Thoracic aorta (tissue), 2 donors: ENCODE data around the gene HHIPL1. TPM values are rescaled to one million over a fixed set of nuclear protein-coding genes. Genes with fewer than 3 reads are reported as not detected.

ENCODE experiments used
- ATAC-seq: fragments of 150-250 bp; one replicate; pipeline ENCODE4 v1.8.0; 2017; ENCODE audit warnings: low read depth; ENCODE audit not compliant: insufficient number of reproducible peaks, low FRiP score
- DNase-seq: peaks from one replicate; pipeline ENCODE4 v3.0.0-alpha.2; 2020; ENCODE audit warnings: low spot score
- H3K27ac ChIP-seq, 2 donors: fragments of 200-600 bp; sonication (generic); 1 replicate in 1 of 2; 2 replicates in 1 of 2; pipeline ENCODE4 v1.5.1; 2016; ENCODE audit warnings: mild to moderate bottlenecking in 2 of 2, moderate library complexity in 2 of 2
- H3K27me3 ChIP-seq: fragments of 200-600 bp; sonication (generic); replicated peaks from 2 replicates; pipeline ENCODE4 v1.6.0; 2016; ENCODE audit warnings: mild to moderate bottlenecking; ENCODE audit not compliant: insufficient read depth
- H3K36me3 ChIP-seq: fragments of 200-600 bp; sonication (generic); one replicate; pipeline ENCODE4 v1.5.1; 2016
- H3K4me1 ChIP-seq, 2 donors: fragments of 200-600 bp; sonication (generic); 1 replicate in 1 of 2; 2 replicates in 1 of 2; pipeline versions ENCODE4 v1.5.1 to v1.6.0; 2016; ENCODE audit warnings: low read depth in 2 of 2, mild to moderate bottlenecking in 1 of 2; ENCODE audit not compliant: control insufficient read depth in 1 of 2
- H3K4me3 ChIP-seq: fragments of 200-600 bp; sonication (generic); 2 replicates; pipeline ENCODE4 v1.5.1; 2016; ENCODE audit warnings: mild to moderate bottlenecking
- H3K9me3 ChIP-seq: fragments of 200-600 bp; sonication (generic); 2 replicates; pipeline ENCODE4 v1.5.1; 2016
- CTCF ChIP-seq: fragments of 200-600 bp; sonication (generic); IDR thresholded peaks from one replicate; pipeline ENCODE4 v1.5.1; 2019; ENCODE audit warnings: antibody characterized with exemption
- total RNA-seq, 2 donors: library from RNA; depleted of rRNA; stranded (reverse); fragments of >200 nt; gene quantifications; one replicate each; pipeline versions ENCODE4 v1.1.0 to v1.2.3, GENCODE V29; 2016

Gene HHIPL1
- total RNA-seq, 2 donors from 2014 or later = 2.1 to 10.0 TPM

GRCh38 chr14:99602788-99603415, 42.0 kb upstream of the HHIPL1 start:
- ATAC-seq = no peak
- no peak for TF ChIP-seq CTCF

GRCh38 chr14:99603471-99604277, 41.3 kb upstream of the HHIPL1 start, which contains the start of gene CCDC85C:
Gene CCDC85C, minus strand, starts transcription at chr14:99604207. Its CDS starts 248 bp downstream, at chr14:99603959.
- no peaks in the 10 kb centered on the region for H3K36me3 ChIP-seq
- no peaks in the 10 kb centered on the region for H3K27me3 ChIP-seq
- no peaks in the 10 kb centered on the region for H3K9me3 ChIP-seq
- peaks cover 0 to 27% of the 10 kb centered on the region in 2 donors for H3K4me1 ChIP-seq
- ATAC-seq (no peak), DNase-seq (no peak)
- TF ChIP-seq CTCF = no peak
- H3K4me3 ChIP-seq = peak within 1 kb of the TSS; percentile 98
- H3K27ac ChIP-seq = peak within 1 kb of the TSS; percentile 69 to 83

More at GRCh38 chr14:99602788-99603415, 42.0 kb upstream of the HHIPL1 start:
- Histone ChIP-seq H3K36me3 (no peaks in the 10 kb centered on the region), H3K27ac (no peak overlapping the region), H3K9me3 (no peaks in the 10 kb centered on the region), H3K4me1 (peaks cover 0 to 27% of the 10 kb centered on the region in 2 donors), H3K4me3 (peak overlapping the region; percentile 13), H3K27me3 (no peaks in the 10 kb centered on the region)
- no peak for DNase-seq

GRCh38 chr14:99604278-99604765, 40.6 kb upstream of the HHIPL1 start:
- H3K36me3 ChIP-seq = no peaks in the 10 kb centered on the region
- H3K9me3 ChIP-seq = no peaks in the 10 kb centered on the region
- H3K27ac ChIP-seq = peak overlapping the region; percentile 69 to 83
- peaks cover 0 to 27% of the 10 kb centered on the region in 2 donors for H3K4me1 ChIP-seq
- ATAC-seq = peak; percentile 89
- DNase-seq = peak; percentile 62
- H3K4me3 ChIP-seq = peak overlapping the region; percentile 98
- TF ChIP-seq CTCF = no peak
- no peaks in the 10 kb centered on the region for H3K27me3 ChIP-seq

GRCh38 chr14:99604766-99605298, 40.1 kb upstream of the HHIPL1 start:
- H3K4me3 ChIP-seq = peak overlapping the region; percentile 98
- H3K4me1 ChIP-seq = peaks cover 0 to 27% of the 10 kb centered on the region in 2 donors
- no peaks in the 10 kb centered on the region for H3K36me3 ChIP-seq
- H3K9me3 ChIP-seq = no peaks in the 10 kb centered on the region
- H3K27ac ChIP-seq = peak overlapping the region; percentile 69 to 83
- no peak for TF ChIP-seq CTCF
- no peaks in the 10 kb centered on the region for H3K27me3 ChIP-seq
- ATAC-seq (no peak), DNase-seq (no peak)
